Pons (tissue), 1 donor: ENCODE data around the gene EDC3.
A peak's percentile ranks its signal among the peaks of the same experiment; 100 is the strongest.
"Not testable (repeated sequence)": the region's sequence is repeated elsewhere in the genome, so short reads cannot be mapped to it uniquely, and the experiment has no call there.

Experiments
- DNase-seq: peaks from one replicate; pipeline ENCODE4 v3.0.0-alpha.2; 2016; ENCODE audit warnings: low spot score

EDC3 gene

GRCh38 chr15:74608786-74609185, 87.0 kb downstream of the EDC3 start:
- no peak for DNase-seq

- DNase-seq = no peak
Measured at GRCh38 chr15:74605795-74606150, 90.1 kb downstream of the EDC3 start.

GRCh38 chr15:74604983-74605794, 90.6 kb downstream of the EDC3 start:
- no peak for DNase-seq

- DNase-seq = no peak
Measured at GRCh38 chr15:74603789-74604705, 91.8 kb downstream of the EDC3 start.

GRCh38 chr15:74603026-74603788, 92.6 kb downstream of the EDC3 start:
- DNase-seq = no peak

- no peak for DNase-seq
Measured at GRCh38 chr15:74599156-74599555, 96.7 kb downstream of the EDC3 start.

- peak; percentile 95 for DNase-seq
Measured at GRCh38 chr15:74598126-74598842, 97.5 kb downstream of the EDC3 start.

GRCh38 chr15:74597146-74597705, 98.6 kb downstream of the EDC3 start:
- DNase-seq = not testable (repeated sequence)

- DNase-seq = not testable (repeated sequence)
Measured at GRCh38 chr15:74596736-74597135, 99.1 kb downstream of the EDC3 start.

GRCh38 chr15:74595271-74595670, 100.6 kb downstream of the EDC3 start:
- no peak for DNase-seq

- DNase-seq = no peak
Measured at GRCh38 chr15:74594455-74594854, 101.4 kb downstream of the EDC3 start.

GRCh38 chr15:74593122-74593521, 102.7 kb downstream of the EDC3 start:
- no peak for DNase-seq

- DNase-seq = no peak
Measured at GRCh38 chr15:74592222-74592621, 103.6 kb downstream of the EDC3 start.

- DNase-seq = no peak
Measured at GRCh38 chr15:74589826-74590225, 106.0 kb downstream of the EDC3 start.

GRCh38 chr15:74585857-74586256, 110.0 kb downstream of the EDC3 start:
- no peak for DNase-seq

GRCh38 chr15:74585191-74585590, 110.6 kb downstream of the EDC3 start:
- no peak for DNase-seq

- peak; percentile 83 for DNase-seq
Measured at GRCh38 chr15:74584779-74585178, 111.0 kb downstream of the EDC3 start.

- DNase-seq = no peak
Measured at GRCh38 chr15:74584204-74584603, 111.6 kb downstream of the EDC3 start.
